Epithelial cell of esophagus (primary cell): ENCODE results near the gene OR5AL1.

ENCODE experiments used
- DNase-seq: peaks from one replicate; pipeline ENCODE4 v3.0.0; 2010; ENCODE audit warnings: low read depth
- H3K4me3 ChIP-seq: 2 replicates; pipeline ENCODE4 v1.5.1; 2011; ENCODE audit warnings: mild to moderate bottlenecking, low read length, control low read depth
- TF ChIP-seq, protein P1 (sequence below): IDR thresholded peaks from 2 replicates; pipeline ENCODE4 v1.5.1; 2011; ENCODE audit warnings: low read depth, mild to moderate bottlenecking, low read length, control low read depth, inconsistent platforms; ENCODE audit not compliant: insufficient read depth; ENCODE audit errors: missing control alignments

Gene OR5AL1

DNA sequence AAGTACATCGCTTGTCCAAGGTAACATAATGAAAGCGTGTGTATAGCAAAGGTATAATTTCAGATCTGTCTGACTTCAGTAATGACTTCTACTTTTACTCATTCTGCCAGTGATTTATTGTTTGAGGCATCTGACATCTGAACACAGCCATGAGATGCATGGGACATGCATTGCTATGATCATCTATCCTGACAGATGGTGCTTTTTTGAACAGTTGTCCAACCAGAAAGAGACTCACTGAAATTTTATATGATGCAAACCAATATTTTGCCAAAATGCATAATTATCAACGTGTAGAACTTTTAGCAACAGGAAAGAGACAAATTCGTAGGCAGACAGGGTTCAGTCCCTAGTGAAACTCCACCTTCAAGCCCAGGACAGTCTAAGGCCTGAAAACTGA is 41.0 kb downstream of the OR5AL1 start:
- TF ChIP-seq, protein P1, sequence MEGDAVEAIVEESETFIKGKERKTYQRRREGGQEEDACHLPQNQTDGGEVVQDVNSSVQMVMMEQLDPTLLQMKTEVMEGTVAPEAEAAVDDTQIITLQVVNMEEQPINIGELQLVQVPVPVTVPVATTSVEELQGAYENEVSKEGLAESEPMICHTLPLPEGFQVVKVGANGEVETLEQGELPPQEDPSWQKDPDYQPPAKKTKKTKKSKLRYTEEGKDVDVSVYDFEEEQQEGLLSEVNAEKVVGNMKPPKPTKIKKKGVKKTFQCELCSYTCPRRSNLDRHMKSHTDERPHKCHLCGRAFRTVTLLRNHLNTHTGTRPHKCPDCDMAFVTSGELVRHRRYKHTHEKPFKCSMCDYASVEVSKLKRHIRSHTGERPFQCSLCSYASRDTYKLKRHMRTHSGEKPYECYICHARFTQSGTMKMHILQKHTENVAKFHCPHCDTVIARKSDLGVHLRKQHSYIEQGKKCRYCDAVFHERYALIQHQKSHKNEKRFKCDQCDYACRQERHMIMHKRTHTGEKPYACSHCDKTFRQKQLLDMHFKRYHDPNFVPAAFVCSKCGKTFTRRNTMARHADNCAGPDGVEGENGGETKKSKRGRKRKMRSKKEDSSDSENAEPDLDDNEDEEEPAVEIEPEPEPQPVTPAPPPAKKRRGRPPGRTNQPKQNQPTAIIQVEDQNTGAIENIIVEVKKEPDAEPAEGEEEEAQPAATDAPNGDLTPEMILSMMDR = no peak
- DNase-seq = no peak
- no peak overlapping the region for H3K4me3 ChIP-seq

GRCh38 chr11:56457076-56457475 is 44.6 kb downstream of the OR5AL1 start:
- TF ChIP-seq, protein P1 = no peak
- no peak for DNase-seq
- H3K4me3 ChIP-seq = no peak overlapping the region
